GM18498 (cell line): ENCODE data around the gene ERAP2.
A peak's percentile ranks its signal among the peaks of the same experiment; 100 is the strongest.
"Not testable (repeated sequence)": the region's sequence is repeated elsewhere in the genome, so short reads cannot be mapped to it uniquely, and the experiment has no call there.

ENCODE experiments used
- ATAC-seq: cut with Tn5 transposase; IDR thresholded peaks from one replicate; pipeline ENCODE4 v1.9.1; 2021; ENCODE audit warnings: mild to moderate bottlenecking, moderate library complexity; ENCODE audit not compliant: unreplicated experiment

ERAP2 gene

GRCh38 chr5:96863114-96863513 is 13.2 kb upstream of the ERAP2 start:
- no peak for ATAC-seq

DNA sequence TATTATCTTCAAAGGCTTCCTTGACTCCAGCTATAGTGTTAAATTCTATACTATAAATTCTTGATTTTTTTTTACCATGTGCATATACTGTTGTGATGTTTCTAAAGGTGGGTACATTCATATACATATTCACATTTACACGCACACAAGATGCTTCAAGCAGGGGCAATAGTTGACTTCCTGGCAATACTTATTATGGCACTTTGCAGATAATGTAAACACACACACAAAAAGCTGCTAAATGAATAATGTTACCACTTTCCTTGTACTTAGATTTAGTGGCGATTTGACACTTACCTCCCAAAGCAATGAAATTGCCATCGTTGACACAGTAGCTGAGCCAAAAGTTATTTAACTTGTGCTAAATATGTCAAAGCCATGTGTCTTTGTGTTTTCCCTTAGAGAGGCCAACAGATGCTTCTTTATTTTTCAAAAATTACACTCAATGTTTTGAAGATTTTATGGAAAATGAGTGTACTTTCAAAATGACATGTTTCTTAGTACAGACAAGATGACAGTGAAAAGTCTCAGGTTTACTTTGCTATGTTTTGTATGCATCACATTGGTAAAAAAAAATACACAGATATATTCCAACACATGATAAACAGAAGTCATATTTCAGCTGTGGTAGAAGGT is 12.2 kb upstream of the ERAP2 start:
- ATAC-seq, result no peak

- no peak for ATAC-seq
Observed at GRCh38 chr5:96864922-96865530, 11.3 kb upstream of the ERAP2 start.

- ATAC-seq, result peak; percentile 84
Observed at GRCh38 chr5:96868603-96869371, 7.5 kb upstream of the ERAP2 start.

DNA sequence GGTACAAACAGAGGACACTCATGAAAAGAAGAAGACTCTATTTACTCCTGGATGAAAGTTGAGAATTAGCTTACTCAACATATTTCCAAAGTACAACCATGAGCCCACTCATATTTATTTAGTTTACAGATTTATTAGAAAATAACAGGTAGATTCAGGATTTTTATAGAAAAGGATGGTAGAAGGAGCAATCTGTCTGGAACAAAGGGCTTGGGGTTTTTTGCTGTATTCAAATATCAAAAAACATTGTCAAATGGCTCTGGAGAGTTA is 7.0 kb upstream of the ERAP2 start:
- no peak for ATAC-seq

- peak; percentile 71 for ATAC-seq
Observed at GRCh38 chr5:96870094-96871026, 5.9 kb upstream of the ERAP2 start.

DNA sequence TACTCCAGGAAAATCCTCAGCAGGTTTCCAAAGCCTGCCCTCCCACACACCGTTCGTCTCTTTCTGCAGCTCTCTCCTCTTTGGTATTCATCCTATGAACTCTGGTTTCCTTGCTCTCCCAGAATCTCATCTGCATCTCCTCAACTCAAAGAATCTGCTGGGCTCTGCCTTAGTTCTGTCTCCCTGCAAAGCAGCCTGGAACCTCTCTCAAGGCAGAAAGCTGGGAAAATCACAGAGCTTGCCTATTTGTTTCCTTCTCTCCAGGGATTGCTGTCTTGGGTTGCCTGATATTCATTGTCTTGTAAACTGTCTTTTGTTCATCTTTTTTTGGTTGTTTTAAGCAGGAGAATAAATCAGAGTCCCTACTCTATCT is 5.3 kb upstream of the ERAP2 start:
- ATAC-seq, result no peak

- no peak for ATAC-seq
Observed at GRCh38 chr5:96871686-96872085, 4.6 kb upstream of the ERAP2 start.

DNA sequence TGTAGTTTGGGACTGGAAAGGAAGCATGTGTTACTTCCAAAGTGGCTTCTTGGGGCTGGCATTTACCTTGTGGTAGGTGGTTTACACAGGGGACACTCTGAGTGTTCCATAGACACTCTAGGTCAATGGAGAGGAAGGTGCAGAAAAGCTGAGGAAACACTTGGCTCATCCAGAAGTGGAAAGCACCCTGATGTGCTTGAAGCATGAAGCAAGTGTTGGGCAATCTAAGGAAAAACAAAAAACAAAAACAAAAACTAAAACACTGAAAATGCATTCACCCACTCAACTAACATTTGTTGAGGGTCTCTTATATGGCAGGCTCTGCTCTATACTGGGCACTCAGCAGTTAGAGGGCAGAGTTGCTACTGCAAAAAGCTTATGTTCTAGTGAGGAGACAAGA is 2.9 kb upstream of the ERAP2 start:
- ATAC-seq, result no peak

DNA sequence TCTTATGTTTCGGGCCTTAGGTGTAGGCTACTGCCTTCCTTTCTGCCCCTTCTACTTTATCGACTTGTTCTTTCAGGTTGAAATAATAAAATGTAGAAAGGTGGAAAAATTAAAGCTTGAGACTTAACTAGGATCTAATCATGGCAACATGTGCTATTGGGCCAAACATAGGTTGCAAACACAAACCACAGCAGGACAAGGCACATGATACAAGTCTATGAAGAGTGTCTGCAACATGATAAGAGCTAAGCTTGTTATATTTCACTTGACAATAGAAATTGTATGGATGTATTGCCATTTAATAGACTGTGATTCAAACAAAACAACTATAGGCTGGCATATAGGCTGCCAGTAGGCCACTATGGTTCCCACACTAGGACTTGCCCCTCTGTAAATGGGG is 1.7 kb upstream of the ERAP2 start:
- no peak for ATAC-seq

DNA sequence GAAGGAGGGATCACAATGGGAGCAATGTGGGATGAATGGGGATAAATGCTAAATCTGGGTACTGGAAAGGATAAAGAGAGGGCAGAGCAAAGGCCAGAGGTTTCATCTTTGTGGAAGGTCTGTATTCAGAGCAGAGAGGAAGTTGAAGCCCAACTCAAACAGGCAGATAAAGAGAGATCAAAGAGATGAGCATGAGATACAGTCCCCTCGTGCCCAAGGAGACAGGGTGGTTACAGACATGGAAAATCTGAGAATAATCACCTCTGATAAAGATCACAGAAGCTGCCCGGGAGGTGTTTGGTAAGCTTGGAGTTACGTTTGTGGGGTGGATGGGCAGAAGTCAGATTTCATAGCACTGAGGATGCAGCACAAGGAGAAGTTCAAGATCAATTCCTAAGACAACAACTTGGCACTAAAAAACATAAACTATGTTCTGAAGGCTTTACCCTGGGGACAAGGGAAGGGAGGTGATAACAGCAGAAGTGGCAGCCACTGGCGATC is 459 bp upstream of the ERAP2 start:
- ATAC-seq, result peak; percentile 7

DNA sequence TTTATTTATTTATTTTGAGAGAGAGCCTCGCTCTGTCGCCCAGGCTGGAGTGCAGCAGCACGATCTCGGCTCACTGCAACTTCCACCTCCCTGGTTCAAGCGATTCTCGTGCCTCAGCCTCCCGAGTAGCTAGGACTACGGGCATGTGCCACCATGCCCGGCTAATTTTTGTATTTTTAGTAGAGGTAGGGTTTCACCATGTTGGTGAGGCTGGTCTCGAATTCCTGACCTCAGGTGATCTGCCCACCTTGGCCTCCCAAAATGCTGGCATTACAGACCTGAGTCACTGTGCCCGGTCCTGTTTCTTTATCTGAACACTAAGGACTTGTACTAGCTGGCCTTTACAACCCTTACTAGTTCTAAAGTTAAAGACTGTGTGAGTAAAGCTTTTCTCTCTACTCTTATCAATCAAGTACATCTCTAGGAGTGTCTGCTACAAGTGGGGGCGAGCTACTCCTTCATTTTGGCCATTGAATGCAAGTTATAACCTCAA is 723 bp downstream of the ERAP2 start:
- not testable (repeated sequence) for ATAC-seq

DNA sequence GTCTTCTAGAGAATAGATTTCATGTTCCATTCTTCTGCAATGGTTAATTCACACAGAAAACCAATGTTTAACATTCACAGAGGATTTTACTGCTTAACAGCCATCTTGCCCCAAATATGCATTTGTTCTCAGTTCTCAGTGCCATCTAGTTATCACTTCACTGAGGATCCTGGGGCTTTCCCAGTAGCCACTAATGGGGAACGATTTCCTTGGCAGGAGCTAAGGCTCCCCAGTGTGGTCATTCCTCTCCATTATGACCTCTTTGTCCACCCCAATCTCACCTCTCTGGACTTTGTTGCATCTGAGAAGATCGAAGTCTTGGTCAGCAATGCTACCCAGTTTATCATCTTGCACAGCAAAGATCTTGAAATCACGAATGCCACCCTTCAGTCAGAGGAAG is 3.4 kb downstream of the ERAP2 start:
- no peak for ATAC-seq

- ATAC-seq, result no peak
Observed at GRCh38 chr5:96880444-96881164, 4.3 kb downstream of the ERAP2 start.

DNA sequence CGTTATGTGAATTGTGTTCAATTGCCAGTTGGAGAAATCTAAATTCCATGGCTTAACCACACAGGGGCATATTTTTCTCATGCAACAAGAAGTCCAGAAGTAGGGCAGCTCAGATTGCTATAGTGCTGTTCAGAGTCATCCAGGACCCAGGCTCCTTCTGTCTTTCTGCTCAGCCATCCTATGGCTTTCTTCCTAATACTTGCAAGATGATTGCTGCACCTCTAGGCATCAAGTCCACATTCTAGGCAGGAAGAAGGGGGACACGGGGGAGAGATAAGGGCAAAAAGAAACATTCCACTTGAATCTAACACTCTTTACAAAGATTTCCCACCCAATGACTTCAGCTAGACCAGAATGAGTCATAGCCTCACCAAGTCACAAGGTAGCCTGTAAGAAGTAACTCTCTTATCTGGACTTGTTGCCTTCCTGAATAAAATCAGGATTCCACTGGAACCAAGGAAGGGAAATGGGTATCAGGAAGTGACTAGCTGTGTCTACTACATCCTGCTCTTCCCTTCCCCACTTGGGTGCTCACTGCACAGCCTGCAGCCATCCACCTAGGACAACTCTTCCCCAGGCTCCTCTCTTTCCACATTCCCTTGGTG is 5.3 kb downstream of the ERAP2 start:
- ATAC-seq, result no peak

- no peak for ATAC-seq
Observed at GRCh38 chr5:96883871-96884270, 7.6 kb downstream of the ERAP2 start.

GRCh38 chr5:96884995-96885394 is 8.7 kb downstream of the ERAP2 start:
- ATAC-seq, result no peak

DNA sequence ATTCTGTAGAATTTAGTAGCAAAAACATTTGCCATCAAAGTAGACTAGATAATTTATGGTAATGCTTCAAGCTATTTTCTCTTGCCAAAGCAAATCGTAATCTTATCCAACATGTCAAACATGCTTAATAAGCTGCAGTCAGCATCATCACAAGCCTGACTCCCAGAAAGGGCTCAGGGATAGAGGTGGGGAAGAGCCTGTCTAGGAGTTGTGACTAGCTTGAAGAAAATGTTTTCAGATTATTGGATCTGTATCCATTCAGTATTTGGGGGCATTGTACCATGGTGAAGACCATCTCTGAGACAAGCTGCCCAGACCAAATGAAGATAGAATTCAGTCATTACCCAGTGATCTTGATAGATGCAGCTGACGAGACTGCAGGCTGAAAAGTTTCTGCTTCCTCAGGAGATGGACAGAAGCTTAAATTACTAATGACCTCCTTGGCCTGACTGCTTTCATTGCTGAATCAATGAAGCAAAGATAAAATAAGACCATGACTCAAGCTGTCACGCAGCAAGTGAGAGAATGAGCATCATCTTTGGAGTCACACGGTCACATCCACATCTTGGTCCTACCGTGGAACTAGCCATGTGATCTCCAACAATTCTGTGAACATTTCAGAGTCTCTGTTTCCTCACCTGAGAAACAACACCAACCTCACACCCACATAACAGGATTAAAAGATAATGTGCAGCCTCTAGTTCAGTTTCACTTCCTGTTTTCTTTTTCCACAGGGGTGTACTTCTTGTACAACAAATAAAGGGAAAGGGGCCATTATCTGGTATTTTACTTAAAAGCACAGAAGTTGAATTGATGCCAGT is 9.4 kb downstream of the ERAP2 start:
- peak; percentile 92 for ATAC-seq

DNA sequence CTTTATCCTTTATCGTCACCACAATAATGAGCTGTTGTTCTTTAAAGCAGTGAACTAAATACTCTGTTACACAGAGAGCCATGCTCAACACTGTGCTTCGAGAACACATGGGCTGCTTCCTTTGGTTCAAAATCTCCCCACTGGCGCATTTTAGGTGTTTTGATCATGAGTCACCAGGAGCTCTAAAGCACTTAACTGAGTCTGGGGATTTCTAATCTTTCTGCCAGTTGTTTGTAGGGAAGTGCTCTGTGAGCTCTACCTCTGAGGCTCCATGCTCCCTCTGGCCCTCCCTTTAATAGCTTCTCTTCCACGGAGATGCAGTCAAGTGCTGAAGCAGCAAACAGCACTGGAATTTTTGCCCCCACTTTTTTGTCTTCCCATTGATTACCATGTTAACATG is 17.0 kb downstream of the ERAP2 start:
- ATAC-seq, result no peak
